HCT116 (cell line): ENCODE data around the gene PPFIA1. TPM values are rescaled to one million over a fixed set of nuclear protein-coding genes. Genes with fewer than 3 reads are reported as not detected.

Source experiments
- ATAC-seq: fragments of 200-7000 bp; cut with Tn5 transposase; 2 replicates; pipeline ENCODE4 v1.9.1; 2020; ENCODE audit warnings: mild to moderate bottlenecking, moderate library complexity
- BruUV-seq: library from RNA; stranded (reverse); fragments of 400-500 nt; replicated peaks from 2 replicates; lab custom pipeline; 2021; lab: Mats Ljungman, UMichigan
- CTCF ChIA-PET: fragments of 300-600 bp; sonication (Branson Sonifier 250); formaldehyde crosslinking; loops from one replicate; lab custom pipeline; 2021; ENCODE audit warnings: antibody characterized with exemption; lab: Charles Lee
- POLR2A ChIA-PET: fragments of 300-600, 350-600 bp; sonication (Branson Sonifier 250); formaldehyde crosslinking; loops from one replicate; lab custom pipeline; 2021; ENCODE audit warnings: antibody characterized with exemption; lab: Charles Lee
- RAD21 ChIA-PET, 2 experiments: fragments of 300-600 bp; sonication (Branson Sonifier 250); formaldehyde crosslinking; loops; one replicate each; lab custom pipeline; 2023; ENCODE audit warnings: low total read pairs in 2 of 2; ENCODE audit not compliant: uncharacterized antibody in 2 of 2, unreplicated experiment in 2 of 2, low non-redundant PET in 1 of 2; lab: Charles Lee
- DNase-seq: peaks from one replicate; pipeline ENCODE4 v3.0.0-alpha.2; 2010; ENCODE audit warnings: low read depth, low spot score
- H2AFZ ChIP-seq: fragments of 200-600 bp; shearing (Covaris generic), sonication (generic); 2 replicates; pipeline ENCODE4 v1.6.1; 2017; ENCODE audit warnings: low read depth, mixed run types, mixed read lengths, antibody characterized with exemption, low read length; ENCODE audit not compliant: poor library complexity, severe bottlenecking
- H3K27ac ChIP-seq: 2 replicates; pipeline ENCODE4 v1.5.1; 2012; ENCODE audit warnings: low read depth, low read length
- H3K27me3 ChIP-seq: fragments of 200-600 bp; sonication (generic); 2 replicates; pipeline ENCODE4 v1.6.1; 2016; ENCODE audit warnings: mixed run types, low read length, mixed read lengths; ENCODE audit not compliant: insufficient read depth
- H3K36me3 ChIP-seq, 2 experiments: fragments of 200-500 bp in 1 of 2; fragments of 200-600 bp in 1 of 2; sonication (Bioruptor generic) in 1 of 2; sonication (generic) in 1 of 2; 2 replicates each; pipeline versions ENCODE4 v1.5.1 to v1.6.1; 2014 to 2016; ENCODE audit warnings: low read length in 2 of 2, inconsistent platforms in 1 of 2, mixed read lengths in 1 of 2, mixed run types in 1 of 2; ENCODE audit not compliant: insufficient read depth in 2 of 2, control insufficient read depth in 1 of 2
- H3K4me1 ChIP-seq, 2 experiments: fragments of 200-600 bp in 1 of 2; sonication (generic) in 1 of 2; 2 replicates each; pipeline versions ENCODE4 v1.5.1 to v1.6.1; 2012 to 2017; ENCODE audit warnings: low read length in 2 of 2, inconsistent platforms in 1 of 2, mild to moderate bottlenecking in 1 of 2, mixed read lengths in 1 of 2, mixed run types in 1 of 2, moderate library complexity in 1 of 2; ENCODE audit not compliant: insufficient read depth in 2 of 2, control insufficient read depth in 1 of 2
- H3K4me2 ChIP-seq: fragments of 200-600 bp; sonication (generic); 2 replicates; pipeline ENCODE4 v1.6.1; 2017; ENCODE audit warnings: mixed run types, low read length, mixed read lengths
- H3K4me3 ChIP-seq, 2 experiments: fragments of 200-600 bp in 1 of 2; sonication (generic) in 1 of 2; replicated peaks in 1 of 2; 2 replicates each; pipeline ENCODE4 v1.5.1; 2011 to 2016; ENCODE audit warnings: low read length in 2 of 2, control low read depth in 1 of 2, low read depth in 1 of 2, mild to moderate bottlenecking in 1 of 2, mixed read lengths in 1 of 2, mixed run types in 1 of 2
- H3K79me2 ChIP-seq: fragments of 200-600 bp; sonication (generic); 2 replicates; pipeline ENCODE4 v1.6.1; 2017; ENCODE audit warnings: mild to moderate bottlenecking, mixed run types, low read length, moderate library complexity, mixed read lengths; ENCODE audit not compliant: insufficient read depth
- H3K9ac ChIP-seq: fragments of 200-600 bp; sonication (generic); 2 replicates; pipeline ENCODE4 v1.6.1; 2016; ENCODE audit warnings: low read length, mixed read lengths
- H3K9me2 ChIP-seq: fragments of 200-600 bp; sonication (generic), shearing (Covaris generic); 2 replicates; pipeline ENCODE4 v1.6.1; 2017; ENCODE audit warnings: mixed run types, mild to moderate bottlenecking, moderate library complexity; ENCODE audit not compliant: insufficient read depth
- H3K9me3 ChIP-seq, 2 experiments: fragments of 200-500 bp in 1 of 2; fragments of 200-600 bp in 1 of 2; sonication (Bioruptor generic) in 1 of 2; sonication (generic) in 1 of 2; 2 replicates each; pipeline ENCODE4 v1.6.1; 2014 to 2017; ENCODE audit warnings: low read length in 2 of 2, mixed read lengths in 2 of 2, inconsistent platforms in 1 of 2, low read depth in 1 of 2, mild to moderate bottlenecking in 1 of 2, mixed run types in 1 of 2, moderate library complexity in 1 of 2; ENCODE audit not compliant: control insufficient read depth in 1 of 2, insufficient read depth in 1 of 2
- H4K20me1 ChIP-seq: fragments of 200-600 bp; sonication (generic), shearing (Covaris generic); 2 replicates; pipeline ENCODE4 v1.6.1; 2017; ENCODE audit warnings: mixed run types, mild to moderate bottlenecking, moderate library complexity; ENCODE audit not compliant: insufficient read depth
- CBX3 ChIP-seq: IDR thresholded peaks from 2 replicates; pipeline ENCODE4 v1.6.1; 2012; ENCODE audit warnings: low read depth
- EZH2 ChIP-seq: fragments of 200-600 bp; sonication (generic); IDR thresholded peaks from 2 replicates; pipeline ENCODE4 v1.6.1; 2017; ENCODE audit warnings: antibody characterized with exemption, mixed run types
- EZH2phosphoT487 ChIP-seq: fragments of 200-600 bp; IDR thresholded peaks from 2 replicates; pipeline ENCODE4 v1.6.1; 2018; ENCODE audit warnings: antibody characterized with exemption, borderline replicate concordance
- FOSL1 ChIP-seq: IDR thresholded peaks from 2 replicates; pipeline ENCODE4 v1.6.1; 2012; ENCODE audit warnings: low read depth
- MAX ChIP-seq: IDR thresholded peaks from 2 replicates; pipeline ENCODE4 v1.6.1; 2012
- POLR2A ChIP-seq: IDR thresholded peaks from 2 replicates; pipeline ENCODE4 v1.7.0; 2011; ENCODE audit warnings: borderline replicate concordance; ENCODE audit not compliant: insufficient read depth, insufficient read length; ENCODE audit errors: extremely low read depth
- TCF7L2 ChIP-seq: IDR thresholded peaks from 2 replicates; pipeline ENCODE4 v1.7.0; 2011; ENCODE audit warnings: borderline replicate concordance, inconsistent platforms; ENCODE audit not compliant: insufficient read depth, insufficient read length; ENCODE audit errors: extremely low read depth
- ZBTB33 ChIP-seq: IDR thresholded peaks from 2 replicates; pipeline ENCODE4 v1.6.1; 2011; ENCODE audit warnings: mild to moderate bottlenecking, low read length, moderate library complexity; ENCODE audit not compliant: insufficient replicate concordance; ENCODE audit errors: extremely low read depth
- ZFX ChIP-seq: fragments of 450-650 bp; IDR thresholded peaks from 2 replicates; pipeline ENCODE4 v1.6.1; 2017
- intact Hi-C: fragments of 100-400 bp; cut with micrococcal nuclease; formaldehyde crosslinking; loops from 2 replicates; pipeline ENCODE4 v1.10.0; 2022
- total RNA-seq: library from RNA; stranded (reverse); gene quantifications from one replicate; pipeline ENCODE4 v1.2.1, GENCODE V29; 2021; ENCODE audit not compliant: unreplicated experiment
- TF ChIP-seq, protein P1 (sequence below): IDR thresholded peaks from 2 replicates; pipeline ENCODE4 v1.6.1; 2012; ENCODE audit warnings: low read depth

Gene PPFIA1
- total RNA-seq, 1 experiment from 2014 or later = 48.6 TPM

DNA sequence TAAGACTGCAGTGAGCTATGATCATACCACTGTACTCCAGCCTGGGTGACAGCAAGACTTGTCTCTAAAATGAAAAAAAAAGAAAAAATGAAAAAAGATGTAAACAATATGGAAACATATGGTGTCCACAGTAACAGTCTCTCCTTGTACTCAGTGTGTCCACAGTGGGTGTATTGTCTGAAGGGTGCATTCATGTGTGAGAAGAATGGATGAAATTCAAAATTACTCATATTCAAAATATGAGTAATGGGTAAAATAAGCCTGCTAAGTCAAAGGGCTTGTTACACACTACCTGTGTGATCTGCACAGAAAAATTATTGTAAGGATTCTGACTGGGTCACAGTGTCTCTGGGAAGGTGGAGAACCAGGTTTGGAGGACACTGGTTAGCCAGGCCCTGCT, 26.9 kb downstream of the PPFIA1 start:
- Histone ChIP-seq H3K27ac (no peak overlapping the region), H3K9me3 (no peaks in the 10 kb centered on the region), H3K36me3 (peaks cover 7 to 24% of the 10 kb centered on the region in 2 experiments; a peak in 3 of 4 replicates), H3K4me3 (no peak overlapping the region), H4K20me1 (no peaks in the 10 kb centered on the region), H3K27me3 (no peaks in the 10 kb centered on the region), H2AFZ (no peak overlapping the region), H3K9me2 (no peaks in the 10 kb centered on the region), H3K4me2 (no peak overlapping the region), H3K9ac (no peak overlapping the region), H3K79me2 (peaks cover 57% of the 10 kb centered on the region), H3K4me1 (no peaks in the 10 kb centered on the region)
- intact Hi-C loops = no loop called here
- DNase-seq (no peak), ATAC-seq (no peak; the same call in 1 of the 2 replicates)
- TF ChIP-seq CBX3 (no peak), EZH2phosphoT487 (no peak), TCF7L2 (no peak), EZH2 (no peak), POLR2A (no peak), MAX (no peak), FOSL1 (no peak), ZFX (no peak), ZBTB33 (no peak)
- TF ChIP-seq, protein P1, sequence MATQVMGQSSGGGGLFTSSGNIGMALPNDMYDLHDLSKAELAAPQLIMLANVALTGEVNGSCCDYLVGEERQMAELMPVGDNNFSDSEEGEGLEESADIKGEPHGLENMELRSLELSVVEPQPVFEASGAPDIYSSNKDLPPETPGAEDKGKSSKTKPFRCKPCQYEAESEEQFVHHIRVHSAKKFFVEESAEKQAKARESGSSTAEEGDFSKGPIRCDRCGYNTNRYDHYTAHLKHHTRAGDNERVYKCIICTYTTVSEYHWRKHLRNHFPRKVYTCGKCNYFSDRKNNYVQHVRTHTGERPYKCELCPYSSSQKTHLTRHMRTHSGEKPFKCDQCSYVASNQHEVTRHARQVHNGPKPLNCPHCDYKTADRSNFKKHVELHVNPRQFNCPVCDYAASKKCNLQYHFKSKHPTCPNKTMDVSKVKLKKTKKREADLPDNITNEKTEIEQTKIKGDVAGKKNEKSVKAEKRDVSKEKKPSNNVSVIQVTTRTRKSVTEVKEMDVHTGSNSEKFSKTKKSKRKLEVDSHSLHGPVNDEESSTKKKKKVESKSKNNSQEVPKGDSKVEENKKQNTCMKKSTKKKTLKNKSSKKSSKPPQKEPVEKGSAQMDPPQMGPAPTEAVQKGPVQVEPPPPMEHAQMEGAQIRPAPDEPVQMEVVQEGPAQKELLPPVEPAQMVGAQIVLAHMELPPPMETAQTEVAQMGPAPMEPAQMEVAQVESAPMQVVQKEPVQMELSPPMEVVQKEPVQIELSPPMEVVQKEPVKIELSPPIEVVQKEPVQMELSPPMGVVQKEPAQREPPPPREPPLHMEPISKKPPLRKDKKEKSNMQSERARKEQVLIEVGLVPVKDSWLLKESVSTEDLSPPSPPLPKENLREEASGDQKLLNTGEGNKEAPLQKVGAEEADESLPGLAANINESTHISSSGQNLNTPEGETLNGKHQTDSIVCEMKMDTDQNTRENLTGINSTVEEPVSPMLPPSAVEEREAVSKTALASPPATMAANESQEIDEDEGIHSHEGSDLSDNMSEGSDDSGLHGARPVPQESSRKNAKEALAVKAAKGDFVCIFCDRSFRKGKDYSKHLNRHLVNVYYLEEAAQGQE = no peak
- ChIA-PET POLR2A (no interaction called here), CTCF (no interaction called here), RAD21 (no interaction called here)
- BruUV-seq = no TSS peak
